A673 (cell line): ENCODE measurements around the gene PARD6B.

Source experiments
- CTCF ChIP-seq: fragments of 300-800, 200-600 bp; sonication (generic); conservative IDR thresholded peaks from 2 replicates; pipeline ENCODE4 v1.5.1; 2017; ENCODE audit warnings: low read depth, mild to moderate bottlenecking, antibody characterized with exemption, low read length, moderate library complexity, mixed read lengths
- EZH2 ChIP-seq: fragments of 200-600 bp; sonication (generic); IDR thresholded peaks from 2 replicates; pipeline ENCODE4 v1.6.1; 2017; ENCODE audit warnings: borderline replicate concordance, low read depth, mild to moderate bottlenecking, mixed read lengths, antibody characterized with exemption, low read length; ENCODE audit not compliant: poor library complexity, severe bottlenecking

GRCh38 chr20:50762045-50762422 is 30.7 kb downstream of the PARD6B start:
- TF ChIP-seq EZH2 (no peak), CTCF (no peak)
